Neural progenitor cell (in vitro differentiated cells): ENCODE measurements around the gene NTRK3.

ENCODE experiments used
- EZH2 ChIP-seq: fragments of 200-600 bp; sonication (generic); IDR thresholded peaks from 2 replicates; pipeline ENCODE4 v1.6.1; 2017; ENCODE audit warnings: antibody characterized with exemption, mild to moderate bottlenecking, moderate library complexity
- EZH2phosphoT487 ChIP-seq: fragments of 200-600 bp; sonication (generic); IDR thresholded peaks from 2 replicates; pipeline ENCODE4 v1.6.1; 2017; ENCODE audit warnings: antibody characterized with exemption
- TF ChIP-seq, protein P1 (sequence below): fragments of 200-600 bp; sonication (generic); IDR thresholded peaks from 2 replicates; pipeline ENCODE4 v1.5.1; 2017; ENCODE audit warnings: antibody characterized with exemption, mild to moderate bottlenecking

DNA sequence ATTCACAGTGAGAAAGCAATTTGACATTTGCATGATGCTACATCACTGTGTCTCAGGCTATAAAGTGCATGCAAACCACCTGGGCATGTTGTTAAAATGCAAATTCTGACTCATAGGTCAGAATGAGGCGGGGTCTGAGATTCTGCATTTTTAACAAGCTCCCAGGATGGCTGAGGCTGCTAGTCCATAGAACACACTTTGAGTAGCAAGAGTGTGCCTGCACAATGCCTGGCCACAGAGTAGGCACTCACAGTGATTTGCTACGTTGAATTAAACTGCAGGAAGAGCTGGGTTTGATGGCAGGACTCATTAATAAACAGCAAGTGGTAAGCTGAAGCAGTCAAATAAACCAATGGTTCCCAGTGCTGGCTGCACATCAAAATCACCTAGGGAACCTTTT lies 48.1 kb downstream of the NTRK3 start:
- TF ChIP-seq, protein P1, sequence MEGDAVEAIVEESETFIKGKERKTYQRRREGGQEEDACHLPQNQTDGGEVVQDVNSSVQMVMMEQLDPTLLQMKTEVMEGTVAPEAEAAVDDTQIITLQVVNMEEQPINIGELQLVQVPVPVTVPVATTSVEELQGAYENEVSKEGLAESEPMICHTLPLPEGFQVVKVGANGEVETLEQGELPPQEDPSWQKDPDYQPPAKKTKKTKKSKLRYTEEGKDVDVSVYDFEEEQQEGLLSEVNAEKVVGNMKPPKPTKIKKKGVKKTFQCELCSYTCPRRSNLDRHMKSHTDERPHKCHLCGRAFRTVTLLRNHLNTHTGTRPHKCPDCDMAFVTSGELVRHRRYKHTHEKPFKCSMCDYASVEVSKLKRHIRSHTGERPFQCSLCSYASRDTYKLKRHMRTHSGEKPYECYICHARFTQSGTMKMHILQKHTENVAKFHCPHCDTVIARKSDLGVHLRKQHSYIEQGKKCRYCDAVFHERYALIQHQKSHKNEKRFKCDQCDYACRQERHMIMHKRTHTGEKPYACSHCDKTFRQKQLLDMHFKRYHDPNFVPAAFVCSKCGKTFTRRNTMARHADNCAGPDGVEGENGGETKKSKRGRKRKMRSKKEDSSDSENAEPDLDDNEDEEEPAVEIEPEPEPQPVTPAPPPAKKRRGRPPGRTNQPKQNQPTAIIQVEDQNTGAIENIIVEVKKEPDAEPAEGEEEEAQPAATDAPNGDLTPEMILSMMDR = no peak
- TF ChIP-seq EZH2phosphoT487 = no peak
- no peak for TF ChIP-seq EZH2
